Caki2 (cell line): ENCODE results near the gene TFF2. TPM values are rescaled to one million over a fixed set of nuclear protein-coding genes. Genes with fewer than 3 reads are reported as not detected.

Source experiments
- DNase-seq: peaks from one replicate; pipeline ENCODE4 v3.0.0-alpha.2; 2015; ENCODE audit warnings: low read depth
- in situ Hi-C: cut with HindIII; loops from 2 replicates; pipeline ENCODE4 v1.10.0; 2016; ENCODE audit warnings: low sequenced_read_pairs, low pct_unique_long_range_greater_than_20kb, mixed read lengths
- total RNA-seq: library from RNA; depleted of rRNA; stranded (reverse); fragments of >200 nt; shearing (Covaris generic); gene quantifications from 2 replicates; pipeline ENCODE4 v1.2.3, GENCODE V29; 2014; ENCODE audit warnings: low replicate concordance; rRNA removed

The TFF2 gene
- not detected in 2 replicates for total RNA-seq

DNA sequence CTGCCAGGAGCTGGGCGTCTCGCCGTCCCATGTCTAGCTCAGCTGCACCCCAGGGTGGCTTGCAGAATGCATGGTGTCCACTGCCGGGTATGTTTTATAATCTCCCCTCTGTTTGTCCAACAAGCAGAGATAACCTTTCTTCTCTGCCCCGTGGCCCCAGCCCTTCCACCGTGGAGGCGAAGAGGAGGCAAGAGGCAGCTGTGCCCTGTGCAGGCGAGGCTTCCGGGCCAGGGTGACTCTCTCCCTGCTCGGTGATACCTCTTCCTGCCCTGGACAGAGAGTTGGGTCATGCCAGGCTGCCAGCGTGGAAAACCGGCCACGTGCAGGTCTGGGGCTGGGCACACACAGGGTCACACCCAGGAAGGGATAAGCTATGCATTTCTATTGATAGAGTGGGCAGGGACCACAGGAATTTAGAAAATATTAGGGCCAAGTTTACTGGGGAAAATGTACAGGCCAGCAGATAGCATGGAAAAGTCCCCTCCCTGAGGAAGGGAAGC is at the start of gene TFF2:
TSS of gene TFF2 (minus strand) at position 68 of the 500 bp plus-strand sequence. CDS start at position 31, 37 bp downstream.
- no peak for DNase-seq
- in situ Hi-C loops: no loop called here

DNA sequence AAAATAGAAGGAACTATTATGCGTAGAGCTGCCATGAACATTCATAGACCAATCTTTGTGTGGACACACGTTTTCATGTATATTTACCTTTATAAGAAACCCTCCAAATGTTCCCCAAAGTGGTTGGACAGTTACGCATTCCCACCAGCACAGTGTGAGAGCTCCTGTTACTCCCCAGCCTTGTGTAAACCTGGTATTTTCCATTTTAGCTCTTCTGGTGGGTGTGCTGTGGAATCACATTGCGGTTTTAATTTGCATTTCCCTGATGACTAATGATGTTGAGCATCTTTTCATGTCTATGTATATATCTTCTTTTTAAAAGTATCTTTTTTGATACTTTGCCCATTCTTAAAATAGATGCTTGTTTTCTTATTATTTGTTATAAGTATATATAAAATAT is 49.7 kb upstream of the TFF2 start:
- DNase-seq: no peak
- in situ Hi-C loops: no loop called here

GRCh38 chr21:42398436-42399028 is 47.7 kb upstream of the TFF2 start:
- DNase-seq: no peak
- in situ Hi-C loops: no loop called here

DNA sequence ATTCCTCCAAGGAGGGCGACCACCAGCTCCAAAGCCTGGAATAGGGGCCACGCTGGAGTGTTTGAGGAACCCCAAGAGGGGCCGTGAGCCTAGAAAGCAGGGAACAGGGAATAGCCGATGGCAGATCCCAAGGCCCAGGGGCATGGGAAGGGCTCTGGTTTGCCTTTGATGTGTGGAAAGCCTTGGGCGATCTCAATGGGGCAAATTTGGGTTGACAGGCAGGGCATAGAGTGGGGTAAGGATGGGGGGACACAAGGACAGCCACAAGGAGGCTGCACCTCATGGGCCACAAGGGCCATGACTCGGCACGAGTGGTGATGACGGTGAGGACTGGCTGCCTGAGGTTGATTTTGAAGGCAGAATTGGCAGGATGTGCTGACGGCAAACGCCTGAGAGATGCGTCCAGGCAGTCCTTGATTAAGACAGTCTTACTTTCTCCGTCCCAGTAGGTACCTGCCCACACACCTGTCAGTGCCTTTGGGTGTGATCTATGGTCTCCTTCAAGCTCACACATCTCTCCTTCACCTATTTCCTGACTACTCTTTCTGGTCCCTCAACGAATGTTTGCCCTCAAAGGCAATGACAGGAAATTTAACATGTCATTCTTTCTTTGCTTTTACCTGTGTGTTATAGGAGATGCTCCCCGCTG is 47.1 kb upstream of the TFF2 start:
- no peak for DNase-seq
- in situ Hi-C loops: no loop called here

- in situ Hi-C loops: no loop called here
- DNase-seq: no peak
These were observed 46.3 kb upstream of the TFF2 start for GRCh38 chr21:42396799-42397745.

DNA sequence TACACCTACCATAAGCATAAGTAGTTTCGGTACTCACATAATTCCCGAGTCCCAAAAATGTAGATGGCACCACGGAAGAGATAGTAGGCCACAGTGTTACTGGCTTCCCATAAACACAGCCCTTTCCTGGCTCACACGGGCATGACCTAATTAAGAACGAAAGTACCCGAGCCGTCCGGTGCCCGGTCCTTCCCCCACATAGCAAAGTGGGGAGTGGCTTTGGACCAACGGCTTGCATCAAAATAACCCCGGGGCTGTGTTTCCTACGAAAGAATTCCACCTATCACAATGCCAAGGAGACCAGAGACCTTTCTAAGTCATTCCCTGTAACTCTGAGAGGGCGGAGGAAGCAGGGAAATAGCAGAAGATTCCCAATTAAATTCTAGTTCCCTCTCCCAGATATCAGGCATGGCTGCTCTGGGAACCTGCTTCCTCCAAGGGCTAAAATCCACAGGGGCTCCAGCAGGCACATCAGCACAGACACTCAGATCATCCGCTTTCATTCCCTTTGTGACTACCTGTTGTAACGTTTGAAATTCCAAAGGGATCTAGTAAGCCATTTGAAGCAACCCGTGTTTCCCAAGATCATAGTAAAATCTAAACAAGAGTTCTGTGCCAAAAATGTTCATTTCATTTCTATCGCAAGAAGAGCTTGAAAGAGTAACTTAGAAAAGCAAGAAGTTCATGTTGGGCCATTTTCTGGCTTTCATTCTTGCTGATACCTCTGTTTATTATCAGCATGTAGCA is 45.3 kb upstream of the TFF2 start, which contains the start of gene TMPRSS3:
TSS of gene TMPRSS3 (minus strand) at position 148 of the 747 bp plus-strand sequence. CDS start 635 bp downstream, outside the sequence.
- DNase-seq: no peak
- in situ Hi-C loops: no loop called here

DNA sequence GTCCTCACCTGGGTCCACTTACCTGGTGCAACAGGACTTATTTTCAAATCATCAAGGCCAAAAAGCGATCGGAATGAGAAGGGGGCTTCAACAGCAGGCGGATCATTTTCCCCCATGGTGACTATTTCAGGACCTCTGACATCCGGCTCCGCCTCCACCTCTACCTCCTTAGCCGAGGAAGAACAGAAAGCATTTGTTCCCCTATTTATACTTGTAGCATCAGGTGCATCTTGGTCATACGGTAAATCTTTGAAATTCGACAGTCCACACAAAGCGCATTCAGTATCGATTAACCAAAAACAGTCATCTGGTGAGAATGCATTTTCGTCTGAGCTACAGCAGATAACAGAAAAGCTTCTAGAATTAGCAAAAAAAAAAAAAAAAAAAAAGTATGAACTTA is 44.5 kb upstream of the TFF2 start:
- in situ Hi-C loops: no loop called here
- DNase-seq: no peak

DNA sequence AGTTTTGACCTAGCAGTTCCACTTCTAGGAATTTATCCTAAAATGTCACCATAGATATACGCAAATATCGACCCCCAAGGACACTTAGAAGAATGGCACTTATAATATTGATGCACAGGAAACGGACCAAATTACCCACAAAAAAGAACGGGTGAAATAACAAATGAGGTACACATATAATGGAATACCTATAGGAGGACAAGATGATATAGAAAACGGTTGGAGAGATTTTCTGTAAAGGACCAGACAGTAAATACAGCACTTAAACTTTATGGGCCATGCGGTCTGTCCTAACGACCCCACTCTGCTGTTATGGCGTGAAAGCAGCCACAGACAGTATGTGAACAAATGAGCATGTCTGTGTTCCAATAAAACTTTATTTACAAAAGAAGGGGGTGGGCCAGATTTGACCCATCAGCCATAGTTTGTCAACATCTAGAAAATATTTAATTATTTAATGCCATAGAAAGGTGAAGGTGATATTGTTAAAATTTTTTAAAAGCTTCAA is 42.7 kb upstream of the TFF2 start:
- no peak for DNase-seq
- in situ Hi-C loops: no loop called here

DNA sequence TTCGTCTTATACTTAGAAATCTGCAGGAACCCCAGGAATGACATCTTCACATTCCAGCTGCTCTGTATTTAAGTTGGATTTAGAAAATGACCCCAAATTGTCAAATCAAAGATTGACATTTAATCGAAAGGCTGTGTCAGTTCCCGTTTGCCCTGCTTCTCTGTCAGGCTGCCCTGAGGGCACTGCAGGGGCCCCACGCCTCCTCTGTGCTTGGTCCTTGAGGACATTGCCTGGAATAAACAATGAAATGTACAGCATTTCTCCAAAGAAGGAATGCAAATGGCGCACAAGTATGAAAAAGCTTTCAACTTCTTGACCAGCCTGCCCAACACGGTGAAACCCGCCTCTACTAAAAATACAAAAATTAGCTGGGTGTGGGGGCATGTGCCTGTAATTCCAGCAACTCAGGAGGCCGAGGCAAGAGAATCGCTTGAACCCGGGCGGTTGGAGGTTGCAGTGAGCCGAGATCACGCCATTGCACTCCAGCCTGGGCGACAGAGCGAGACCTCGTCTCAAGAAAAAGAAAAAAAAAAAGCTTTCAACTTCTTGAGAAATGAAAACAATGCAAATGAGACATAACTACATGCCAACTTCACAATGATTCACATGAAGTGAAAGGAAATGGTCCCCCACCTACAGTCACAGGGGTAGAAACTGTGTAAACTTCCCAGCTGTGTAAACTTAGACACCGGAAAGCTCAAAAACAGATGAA is 42.1 kb upstream of the TFF2 start:
- no peak for DNase-seq

DNA sequence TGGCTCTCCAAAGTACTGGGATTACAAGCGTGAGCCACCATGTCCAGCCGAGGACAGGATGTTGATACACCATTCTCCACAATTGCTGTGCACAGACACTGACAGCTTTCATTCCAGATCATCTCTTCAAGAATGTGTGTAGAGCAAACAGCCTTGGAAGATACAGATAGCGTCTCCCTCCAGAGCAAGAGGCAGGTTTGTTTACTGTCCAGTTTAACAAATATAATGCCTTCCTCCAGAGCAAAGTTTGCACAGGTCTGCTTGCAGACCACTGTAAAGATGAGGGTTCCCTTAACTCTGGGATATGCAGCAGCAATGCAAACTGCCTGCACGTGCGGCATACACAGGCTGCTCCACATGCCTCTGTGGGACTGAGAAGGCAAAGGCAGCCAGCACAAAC is 40.5 kb upstream of the TFF2 start:
- no peak for DNase-seq
- in situ Hi-C loops: no loop called here

More for the DNA sequence above, 42.1 kb upstream of the TFF2 start:
- in situ Hi-C loops: no loop called here

GRCh38 chr21:42390696-42391095 is 39.9 kb upstream of the TFF2 start:
- no peak for DNase-seq
- in situ Hi-C loops: no loop called here

GRCh38 chr21:42390193-42390592 is 39.4 kb upstream of the TFF2 start:
- no peak for DNase-seq
- in situ Hi-C loops: no loop called here

- no peak for DNase-seq
- in situ Hi-C loops: no loop called here
These were observed 38.6 kb upstream of the TFF2 start for GRCh38 chr21:42389449-42389835.

DNA sequence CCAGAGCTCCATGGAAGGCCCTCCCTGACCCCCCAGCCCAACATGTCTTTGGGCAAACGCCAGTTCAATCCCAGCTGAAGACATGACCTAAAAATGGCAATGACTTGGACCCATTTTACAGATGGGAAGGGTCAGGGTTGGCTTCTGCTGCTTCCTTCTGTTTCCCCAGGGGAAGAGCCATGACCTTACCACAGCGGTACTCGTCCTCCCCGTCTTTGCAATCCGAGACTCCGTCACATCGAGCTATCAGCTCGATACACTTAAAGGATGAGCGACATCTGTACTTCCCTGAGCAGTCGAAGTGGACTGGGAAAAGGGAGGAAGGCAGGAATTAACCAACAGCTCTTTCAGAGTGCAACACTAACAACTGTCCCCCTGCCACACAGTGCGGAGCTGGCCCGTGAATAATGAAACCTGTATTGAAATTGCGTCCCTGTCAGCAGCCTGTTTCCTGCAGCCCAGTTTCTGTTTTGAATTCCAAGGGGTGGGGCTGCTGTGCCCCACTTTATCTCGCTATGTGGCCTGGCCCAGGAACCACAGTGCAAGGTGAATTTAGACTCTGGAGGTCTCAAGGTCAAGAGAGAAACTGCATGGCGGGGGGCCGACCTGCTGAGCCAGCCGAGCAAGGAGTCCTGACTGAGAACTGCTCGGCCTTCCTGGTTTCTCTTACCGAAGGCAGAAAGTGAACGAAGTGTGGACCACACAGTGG is 38.1 kb upstream of the TFF2 start:
- in situ Hi-C loops: no loop called here
- no peak for DNase-seq

DNA sequence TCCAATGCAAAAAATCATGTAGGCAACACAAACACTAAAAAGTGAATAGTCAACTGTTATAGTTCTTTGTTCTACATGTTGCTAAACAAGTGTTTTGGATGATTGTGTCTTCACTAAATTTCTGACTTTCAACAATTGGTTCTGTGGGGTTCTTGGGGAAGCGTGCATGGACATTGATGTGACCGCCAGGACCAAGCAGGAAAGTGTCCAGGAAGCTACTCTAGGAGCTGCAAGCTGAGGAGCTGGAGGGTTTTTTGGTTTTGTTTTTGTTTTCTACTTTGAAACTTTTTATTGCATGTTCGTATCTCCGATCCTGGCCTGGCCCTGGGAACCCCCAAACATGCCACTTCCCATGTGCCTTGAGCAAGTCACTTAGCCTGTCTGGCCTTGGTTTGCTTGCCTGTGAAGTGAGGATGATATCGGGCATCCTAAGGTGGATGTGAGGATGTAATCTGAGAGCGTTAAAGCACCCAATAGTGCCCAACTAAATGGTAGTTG is 37.1 kb upstream of the TFF2 start:
- no peak for DNase-seq
- in situ Hi-C loops: no loop called here

- DNase-seq: no peak
- in situ Hi-C loops: no loop called here
These were observed 36.4 kb upstream of the TFF2 start for GRCh38 chr21:42387164-42387563.
